Measurements from ENCODE around the gene POLD1. TPM values are rescaled to one million over a fixed set of nuclear protein-coding genes. Genes with fewer than 3 reads are reported as not detected.
A peak's percentile ranks its signal among the peaks of the same experiment; 100 is the strongest.
"Not testable (repeated sequence)": the region's sequence is repeated elsewhere in the genome, so short reads cannot be mapped to it uniquely, and the experiment has no call there.

POLD1 gene
- polyA plus RNA-seq, 2 donors: 27.4 to 48.3 TPM

- not testable (repeated sequence) for H3K36me3 ChIP-seq (ENCODE audit: control insufficient read depth in 2 of 2, insufficient read depth in 2 of 2, low read length in 1 of 2); H3K9me3 ChIP-seq (ENCODE audit: control insufficient read depth in 2 of 2, insufficient read depth in 1 of 2, low read depth in 1 of 2, low read length in 1 of 2); H3K27me3 ChIP-seq (ENCODE audit: control insufficient read depth in 1 of 2, insufficient read depth in 2 of 2, low read length in 2 of 2); H3K4me3 ChIP-seq (ENCODE audit: low read depth in 1 of 2, low read length in 2 of 2); H3K27ac ChIP-seq (ENCODE audit: low read depth in 2 of 2, low read length in 1 of 2); H3K4me1 ChIP-seq (ENCODE audit: control insufficient read depth in 2 of 2, insufficient read depth in 2 of 2, low read length in 1 of 2)
- 93 to 96% methylated on average over 7 of the region's 7 CpGs for WGBS, 2 donors
Observed at GRCh38 chr19:50353487-50353880, 30.7 kb upstream of the POLD1 start.

- no peak overlapping the region for H3K4me3 ChIP-seq (ENCODE audit: low read depth in 1 of 2, low read length in 2 of 2)
- H3K27me3 ChIP-seq (ENCODE audit: control insufficient read depth in 1 of 2, insufficient read depth in 2 of 2, low read length in 2 of 2): no peaks in the 10 kb centered on the region
- no peaks in the 10 kb centered on the region for H3K9me3 ChIP-seq (ENCODE audit: control insufficient read depth in 2 of 2, insufficient read depth in 1 of 2, low read depth in 1 of 2, low read length in 1 of 2)
- H3K4me1 ChIP-seq (ENCODE audit: control insufficient read depth in 2 of 2, insufficient read depth in 2 of 2, low read length in 1 of 2): peaks cover 0 to 3% of the 10 kb centered on the region in 2 donors
- H3K27ac ChIP-seq (ENCODE audit: low read depth in 2 of 2, low read length in 1 of 2): no peak overlapping the region
- 36% methylated on average over 13 of the region's 13 CpGs for WGBS, 2 donors
- H3K36me3 ChIP-seq (ENCODE audit: control insufficient read depth in 2 of 2, insufficient read depth in 2 of 2, low read length in 1 of 2): no peaks in the 10 kb centered on the region
Observed at GRCh38 chr19:50356691-50357177, 27.4 kb upstream of the POLD1 start.

- peak overlapping the region; percentile 80 to 92 for H3K27ac ChIP-seq (ENCODE audit: low read depth in 2 of 2, low read length in 1 of 2)
- no peaks in the 10 kb centered on the region for H3K9me3 ChIP-seq (ENCODE audit: control insufficient read depth in 2 of 2, insufficient read depth in 1 of 2, low read depth in 1 of 2, low read length in 1 of 2)
- no peaks in the 10 kb centered on the region for H3K36me3 ChIP-seq (ENCODE audit: control insufficient read depth in 2 of 2, insufficient read depth in 2 of 2, low read length in 1 of 2)
- peak overlapping the region; percentile 44 to 47 for H3K4me3 ChIP-seq (ENCODE audit: low read depth in 1 of 2, low read length in 2 of 2)
- no peaks in the 10 kb centered on the region for H3K27me3 ChIP-seq (ENCODE audit: control insufficient read depth in 1 of 2, insufficient read depth in 2 of 2, low read length in 2 of 2)
- 9 to 11% methylated on average over 54 of the region's 54 CpGs for WGBS, 2 donors
- H3K4me1 ChIP-seq (ENCODE audit: control insufficient read depth in 2 of 2, insufficient read depth in 2 of 2, low read length in 1 of 2): peaks cover 0 to 3% of the 10 kb centered on the region in 2 donors
Observed at GRCh38 chr19:50357178-50358100, 26.7 kb upstream of the POLD1 start.

- H3K4me1 ChIP-seq (ENCODE audit: control insufficient read depth in 2 of 2, insufficient read depth in 2 of 2, low read length in 1 of 2): peaks cover 0 to 3% of the 10 kb centered on the region in 2 donors
- WGBS, 2 donors: 29 to 34% methylated on average over 54 of the region's 54 CpGs
- peak overlapping the region; percentile 37 to 44 for H3K4me3 ChIP-seq (ENCODE audit: low read depth in 1 of 2, low read length in 2 of 2)
- peak overlapping the region; percentile 11 to 74 for H3K27ac ChIP-seq (ENCODE audit: low read depth in 2 of 2, low read length in 1 of 2)
- H3K9me3 ChIP-seq (ENCODE audit: control insufficient read depth in 2 of 2, insufficient read depth in 1 of 2, low read depth in 1 of 2, low read length in 1 of 2): no peaks in the 10 kb centered on the region
- no peaks in the 10 kb centered on the region for H3K27me3 ChIP-seq (ENCODE audit: control insufficient read depth in 1 of 2, insufficient read depth in 2 of 2, low read length in 2 of 2)
- no peaks in the 10 kb centered on the region for H3K36me3 ChIP-seq (ENCODE audit: control insufficient read depth in 2 of 2, insufficient read depth in 2 of 2, low read length in 1 of 2)
Observed at GRCh38 chr19:50358483-50359327, 25.4 kb upstream of the POLD1 start.

- Histone ChIP-seq H3K27me3 (ENCODE audit: control insufficient read depth in 1 of 2, insufficient read depth in 2 of 2, low read length in 2 of 2) (no peaks in the 10 kb centered on the region), H3K36me3 (ENCODE audit: control insufficient read depth in 2 of 2, insufficient read depth in 2 of 2, low read length in 1 of 2) (no peaks in the 10 kb centered on the region), H3K4me1 (ENCODE audit: control insufficient read depth in 2 of 2, insufficient read depth in 2 of 2, low read length in 1 of 2) (peaks cover 0 to 3% of the 10 kb centered on the region in 2 donors), H3K9me3 (ENCODE audit: control insufficient read depth in 2 of 2, insufficient read depth in 1 of 2, low read depth in 1 of 2, low read length in 1 of 2) (no peaks in the 10 kb centered on the region), H3K27ac (ENCODE audit: low read depth in 2 of 2, low read length in 1 of 2) (no peak overlapping the region), H3K4me3 (ENCODE audit: low read depth in 1 of 2, low read length in 2 of 2) (no peak overlapping the region)
- 92 to 96% methylated on average over 11 of the region's 11 CpGs for WGBS, 2 donors
Observed at GRCh38 chr19:50359328-50359818, 24.8 kb upstream of the POLD1 start.

GRCh38 chr19:50361290-50362029, 22.7 kb upstream of the POLD1 start:
- no peaks in the 10 kb centered on the region for H3K36me3 ChIP-seq (ENCODE audit: control insufficient read depth in 2 of 2, insufficient read depth in 2 of 2, low read length in 1 of 2)
- H3K4me3 ChIP-seq (ENCODE audit: low read depth in 1 of 2, low read length in 2 of 2): no peak overlapping the region
- H3K27me3 ChIP-seq (ENCODE audit: control insufficient read depth in 1 of 2, insufficient read depth in 2 of 2, low read length in 2 of 2): no peaks in the 10 kb centered on the region
- no peaks in the 10 kb centered on the region for H3K9me3 ChIP-seq (ENCODE audit: control insufficient read depth in 2 of 2, insufficient read depth in 1 of 2, low read depth in 1 of 2, low read length in 1 of 2)
- H3K27ac ChIP-seq (ENCODE audit: low read depth in 2 of 2, low read length in 1 of 2): no peak overlapping the region
- WGBS, 2 donors: 87 to 89% methylated on average over 6 to 7 of the region's 7 CpGs
- peaks cover 0 to 3% of the 10 kb centered on the region in 2 donors for H3K4me1 ChIP-seq (ENCODE audit: control insufficient read depth in 2 of 2, insufficient read depth in 2 of 2, low read length in 1 of 2)

GRCh38 chr19:50362030-50362412, 22.1 kb upstream of the POLD1 start:
- WGBS, 2 donors: 77% methylated on average over 7 of the region's 7 CpGs
- H3K27me3 ChIP-seq (ENCODE audit: control insufficient read depth in 1 of 2, insufficient read depth in 2 of 2, low read length in 2 of 2): no peaks in the 10 kb centered on the region
- H3K9me3 ChIP-seq (ENCODE audit: control insufficient read depth in 2 of 2, insufficient read depth in 1 of 2, low read depth in 1 of 2, low read length in 1 of 2): no peaks in the 10 kb centered on the region
- H3K27ac ChIP-seq (ENCODE audit: low read depth in 2 of 2, low read length in 1 of 2): no peak overlapping the region
- no peaks in the 10 kb centered on the region for H3K36me3 ChIP-seq (ENCODE audit: control insufficient read depth in 2 of 2, insufficient read depth in 2 of 2, low read length in 1 of 2)
- H3K4me1 ChIP-seq (ENCODE audit: control insufficient read depth in 2 of 2, insufficient read depth in 2 of 2, low read length in 1 of 2): peaks cover 0 to 3% of the 10 kb centered on the region in 2 donors
- no peak overlapping the region for H3K4me3 ChIP-seq (ENCODE audit: low read depth in 1 of 2, low read length in 2 of 2)

GRCh38 chr19:50362656-50363424, 21.3 kb upstream of the POLD1 start:
- no peak overlapping the region for H3K27ac ChIP-seq (ENCODE audit: low read depth in 2 of 2, low read length in 1 of 2)
- no peaks in the 10 kb centered on the region for H3K9me3 ChIP-seq (ENCODE audit: control insufficient read depth in 2 of 2, insufficient read depth in 1 of 2, low read depth in 1 of 2, low read length in 1 of 2)
- H3K27me3 ChIP-seq (ENCODE audit: control insufficient read depth in 1 of 2, insufficient read depth in 2 of 2, low read length in 2 of 2): no peaks in the 10 kb centered on the region
- no peaks in the 10 kb centered on the region for H3K36me3 ChIP-seq (ENCODE audit: control insufficient read depth in 2 of 2, insufficient read depth in 2 of 2, low read length in 1 of 2)
- H3K4me1 ChIP-seq (ENCODE audit: control insufficient read depth in 2 of 2, insufficient read depth in 2 of 2, low read length in 1 of 2): peaks cover 0 to 3% of the 10 kb centered on the region in 2 donors
- WGBS, 2 donors: 64 to 67% methylated on average over 11 of the region's 11 CpGs
- H3K4me3 ChIP-seq (ENCODE audit: low read depth in 1 of 2, low read length in 2 of 2): no peak overlapping the region
